ENCODE measurements around the gene TRPV5.

TRPV5 gene

DNA sequence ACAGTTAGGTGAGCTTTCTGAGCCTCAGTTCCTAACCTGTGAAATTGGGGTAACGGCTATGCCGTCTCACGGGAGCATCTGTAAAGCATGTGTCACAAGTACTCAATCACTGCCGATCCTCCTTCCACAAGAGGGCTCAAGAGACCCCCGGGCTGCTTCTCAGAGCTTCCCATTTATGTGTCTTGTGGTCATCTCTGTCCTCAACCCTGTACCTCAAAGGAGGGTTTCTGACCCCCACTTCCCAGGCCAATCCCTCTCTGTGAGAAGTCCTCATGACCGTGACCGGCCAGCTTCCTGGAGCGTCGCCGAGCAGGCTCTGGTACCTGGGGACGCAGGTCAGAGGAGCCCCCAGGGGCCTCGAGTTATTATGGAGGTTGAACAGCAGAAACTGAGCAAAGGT, 510 bp upstream of the TRPV5 start:
- TF ChIP-seq CTCF (conservative IDR thresholded peaks at IDR 0.05; ENCODE audit: low read depth), result no peak
- ChIA-PET CTCF (no interaction called here), POLR2A (ENCODE audit: low non-redundant PET) (no interaction called here)
- H3K27ac ChIP-seq, result no peak overlapping the region
- no peak for DNase-seq (ENCODE audit: low spot score)

GRCh38 chr7:142933092-142933475, 462 bp downstream of the TRPV5 start:
- ChIA-PET CTCF (no interaction called here), POLR2A (ENCODE audit: low non-redundant PET) (no interaction called here)
- no peak for TF ChIP-seq CTCF (conservative IDR thresholded peaks at IDR 0.05; ENCODE audit: low read depth)
- H3K27ac ChIP-seq, result no peak overlapping the region
- DNase-seq (ENCODE audit: low spot score), result no peak

DNA sequence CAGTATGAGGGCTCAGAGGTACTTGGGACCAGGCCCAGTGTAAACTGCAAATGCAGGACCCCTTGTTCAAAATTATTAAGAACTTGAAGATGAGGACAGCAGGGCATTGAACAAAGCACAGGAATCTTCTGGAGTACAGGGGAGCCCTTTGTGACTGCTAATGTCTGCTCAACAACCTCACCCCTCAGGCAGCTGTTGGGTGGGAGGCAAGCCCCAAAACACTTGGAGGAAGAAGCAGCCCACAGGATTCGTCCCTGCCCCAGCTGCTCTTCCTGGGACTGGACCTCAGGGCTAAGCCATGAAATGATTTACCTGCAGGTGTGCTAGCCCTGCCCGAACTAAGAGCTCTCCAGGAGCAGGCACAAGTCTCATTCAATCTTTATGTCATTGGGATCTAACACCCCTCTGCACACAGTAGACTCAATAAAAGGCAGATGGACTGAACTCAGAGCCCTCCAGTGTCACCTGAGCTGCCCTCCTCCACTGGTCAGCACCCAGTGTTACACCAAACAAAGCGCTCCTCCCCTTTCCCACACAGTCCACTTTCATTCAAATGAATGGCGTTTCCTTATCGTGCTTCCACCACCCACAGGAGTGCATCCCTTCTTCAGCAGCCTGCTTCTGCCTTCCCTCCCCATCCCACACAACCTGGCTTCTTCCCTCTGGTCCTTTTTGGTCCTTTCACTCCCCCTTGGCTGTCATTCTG, 1.0 kb downstream of the TRPV5 start:
- DNase-seq (ENCODE audit: low spot score), result no peak
- TF ChIP-seq CTCF (conservative IDR thresholded peaks at IDR 0.05; ENCODE audit: low read depth), result no peak
- ChIA-PET POLR2A (ENCODE audit: low non-redundant PET) (no interaction called here), CTCF (no interaction called here)
- H3K27ac ChIP-seq, result no peak overlapping the region

- ChIA-PET CTCF (no interaction called here), POLR2A (ENCODE audit: low non-redundant PET) (no interaction called here)
- no peak for DNase-seq (ENCODE audit: low spot score)
- TF ChIP-seq CTCF (conservative IDR thresholded peaks at IDR 0.05; ENCODE audit: low read depth), result no peak
- no peak overlapping the region for H3K27ac ChIP-seq
These were observed 3.3 kb downstream of the TRPV5 start for GRCh38 chr7:142930126-142930730.

- CTCF ChIA-PET, result interaction anchor here (0.7 kb wide), 1 partner anchor 188 kb away, joined by 3 read pairs; no protein-coding TSS in a partner anchor
- no peak overlapping the region for H3K27ac ChIP-seq
- TF ChIP-seq CTCF (conservative IDR thresholded peaks at IDR 0.05; ENCODE audit: low read depth), result no peak
- POLR2A ChIA-PET (ENCODE audit: low non-redundant PET), result no interaction called here
- no peak for DNase-seq (ENCODE audit: low spot score)
These were observed 5.6 kb downstream of the TRPV5 start for GRCh38 chr7:142927949-142928348.

DNA sequence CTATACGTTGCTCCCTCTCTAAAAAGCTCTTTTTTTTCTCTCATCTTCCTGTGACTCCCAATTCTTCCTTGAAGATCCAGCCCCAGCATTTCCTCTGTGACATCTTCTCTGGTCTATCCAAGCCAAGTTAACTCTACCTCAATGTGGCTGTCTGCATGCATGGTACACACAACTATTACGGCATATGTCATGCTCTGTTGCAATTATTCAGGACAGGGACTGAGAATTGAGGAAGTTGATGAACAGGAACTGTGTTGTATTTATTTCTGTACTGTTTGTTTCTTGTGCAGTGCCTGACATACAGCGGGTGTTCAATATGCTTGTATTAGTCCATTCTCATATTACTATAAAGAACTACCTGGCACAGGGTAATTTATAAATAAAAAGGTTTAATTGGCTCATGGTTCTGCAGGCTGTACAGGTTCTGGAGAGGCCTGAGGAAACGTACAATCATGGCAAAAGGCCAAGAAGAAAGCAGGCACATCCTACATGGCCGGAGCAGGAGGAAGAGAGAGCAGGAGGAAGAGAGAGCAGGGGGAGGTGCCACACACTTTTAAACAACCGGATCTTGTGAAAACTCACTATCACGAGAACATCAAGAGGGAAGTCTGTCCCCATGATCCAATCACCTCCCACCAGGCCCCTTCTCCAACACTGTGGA, 6.3 kb downstream of the TRPV5 start:
- no peak for DNase-seq (ENCODE audit: low spot score)
- no peak for TF ChIP-seq CTCF (conservative IDR thresholded peaks at IDR 0.05; ENCODE audit: low read depth)
- ChIA-PET POLR2A (ENCODE audit: low non-redundant PET) (no interaction called here), CTCF (no interaction called here)
- H3K27ac ChIP-seq, result no peak overlapping the region
